Measurements from ENCODE around the gene SLC49A3. TPM values are rescaled to one million over a fixed set of nuclear protein-coding genes. Genes with fewer than 3 reads are reported as not detected.
"Not testable (repeated sequence)": the region's sequence is repeated elsewhere in the genome, so short reads cannot be mapped to it uniquely, and the experiment has no call there.

Gene SLC49A3
- total RNA-seq, 3 donors from 2014 or later, result 14.4 to 22.3 (median 18.3) TPM

DNA sequence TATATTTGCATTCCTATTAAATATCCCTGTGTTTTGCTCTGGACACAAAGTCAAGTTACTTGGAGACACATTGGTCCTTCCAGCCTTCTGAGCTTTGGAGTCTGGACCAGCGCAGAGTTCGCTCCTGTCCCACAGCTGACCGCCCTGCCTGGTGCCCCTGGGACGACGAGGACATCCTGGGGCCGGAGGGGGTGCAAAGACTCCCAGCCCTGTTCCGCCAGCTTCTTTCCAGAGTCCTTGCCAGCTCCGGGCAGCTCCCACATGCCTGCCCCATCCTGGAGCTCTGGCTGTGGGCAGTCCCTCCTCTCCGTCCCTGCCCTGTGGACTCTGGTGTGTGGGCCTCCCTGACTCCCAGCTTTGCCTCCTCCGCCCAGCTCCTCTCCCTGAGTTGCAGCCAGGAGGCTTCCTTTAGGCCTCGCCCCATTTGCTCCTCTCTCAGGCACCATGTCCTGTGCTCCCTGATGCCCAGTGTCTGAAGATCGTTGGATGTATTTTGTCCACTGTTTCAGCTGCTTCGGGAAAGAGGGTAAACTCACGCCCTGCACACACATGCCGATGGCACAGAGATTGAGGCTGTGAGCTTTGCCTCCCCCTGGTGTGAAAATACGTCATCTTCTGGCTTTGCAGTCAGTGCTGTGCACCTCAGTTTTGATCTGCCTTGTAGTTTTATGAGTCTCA lies 11.8 kb upstream of the SLC49A3 start:
- Histone ChIP-seq H3K27ac (no peak overlapping the region), H3K36me3 (no peaks in the 10 kb centered on the region), H3K4me1 (no peaks in the 10 kb centered on the region), H3K27me3 (no peaks in the 10 kb centered on the region), H3K9me3 (no peaks in the 10 kb centered on the region), H3K4me3 (no peak overlapping the region)
- DNase-seq (ENCODE audit: low spot score in 2 of 2), result no peak
- intact Hi-C loops (cut with DNase I; ENCODE audit: low total_unique reads), result no loop called here
- no peak for TF ChIP-seq POLR2AphosphoS5 (IDR thresholded peaks at IDR 0.05)
- TF ChIP-seq, protein P1, sequence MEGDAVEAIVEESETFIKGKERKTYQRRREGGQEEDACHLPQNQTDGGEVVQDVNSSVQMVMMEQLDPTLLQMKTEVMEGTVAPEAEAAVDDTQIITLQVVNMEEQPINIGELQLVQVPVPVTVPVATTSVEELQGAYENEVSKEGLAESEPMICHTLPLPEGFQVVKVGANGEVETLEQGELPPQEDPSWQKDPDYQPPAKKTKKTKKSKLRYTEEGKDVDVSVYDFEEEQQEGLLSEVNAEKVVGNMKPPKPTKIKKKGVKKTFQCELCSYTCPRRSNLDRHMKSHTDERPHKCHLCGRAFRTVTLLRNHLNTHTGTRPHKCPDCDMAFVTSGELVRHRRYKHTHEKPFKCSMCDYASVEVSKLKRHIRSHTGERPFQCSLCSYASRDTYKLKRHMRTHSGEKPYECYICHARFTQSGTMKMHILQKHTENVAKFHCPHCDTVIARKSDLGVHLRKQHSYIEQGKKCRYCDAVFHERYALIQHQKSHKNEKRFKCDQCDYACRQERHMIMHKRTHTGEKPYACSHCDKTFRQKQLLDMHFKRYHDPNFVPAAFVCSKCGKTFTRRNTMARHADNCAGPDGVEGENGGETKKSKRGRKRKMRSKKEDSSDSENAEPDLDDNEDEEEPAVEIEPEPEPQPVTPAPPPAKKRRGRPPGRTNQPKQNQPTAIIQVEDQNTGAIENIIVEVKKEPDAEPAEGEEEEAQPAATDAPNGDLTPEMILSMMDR (IDR thresholded peaks at IDR 0.05), result no peak
- TF ChIP-seq POLR2A (IDR thresholded peaks at IDR 0.05), result no peak

DNA sequence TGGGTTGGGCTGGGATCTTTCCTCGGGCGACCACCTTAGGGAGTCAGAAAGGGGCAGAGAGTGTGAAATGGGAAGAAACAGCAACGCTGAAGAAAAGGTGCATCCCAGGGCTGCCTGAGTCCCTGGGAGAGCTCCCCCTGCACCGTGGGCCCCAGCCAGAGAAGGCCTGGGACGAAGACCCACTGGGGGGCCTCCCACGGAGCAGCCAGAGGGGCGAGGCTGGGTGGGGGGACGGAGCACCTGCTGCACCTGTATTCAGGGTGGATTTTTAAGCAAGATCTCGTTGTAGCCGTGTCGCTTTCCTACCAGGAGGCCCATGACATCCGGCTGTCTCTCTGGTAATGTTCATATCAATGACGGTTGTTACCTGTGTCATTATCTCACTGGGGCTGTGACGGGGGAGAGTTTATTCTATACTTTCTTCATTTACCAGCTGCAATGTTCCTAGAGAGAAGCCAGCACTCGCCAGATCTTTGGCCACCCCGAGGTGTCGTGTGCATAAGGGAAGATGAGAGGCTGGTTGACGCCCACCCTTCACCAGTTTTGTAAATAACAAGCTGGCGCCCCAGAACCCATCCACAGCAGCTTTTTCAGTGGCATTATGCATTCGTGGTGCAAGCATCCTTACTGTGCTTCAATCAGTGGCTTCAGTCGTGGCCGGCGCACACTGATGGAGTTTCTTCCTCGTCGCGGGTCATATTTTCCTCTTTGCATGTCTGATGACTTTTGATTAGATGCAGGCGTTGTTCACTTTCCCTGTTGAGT lies 11.0 kb upstream of the SLC49A3 start:
- H3K27me3 ChIP-seq, result no peaks in the 10 kb centered on the region
- H3K4me1 ChIP-seq, result no peaks in the 10 kb centered on the region
- intact Hi-C loops (cut with DNase I; ENCODE audit: low total_unique reads), result no loop called here
- no peak for DNase-seq (ENCODE audit: low spot score in 2 of 2)
- no peak overlapping the region for H3K4me3 ChIP-seq
- TF ChIP-seq POLR2A (IDR thresholded peaks at IDR 0.05) (no peak), POLR2AphosphoS5 (IDR thresholded peaks at IDR 0.05) (no peak)
- TF ChIP-seq, protein P1 (IDR thresholded peaks at IDR 0.05), result no peak
- no peak overlapping the region for H3K27ac ChIP-seq
- H3K36me3 ChIP-seq, result no peaks in the 10 kb centered on the region
- no peaks in the 10 kb centered on the region for H3K9me3 ChIP-seq

DNA sequence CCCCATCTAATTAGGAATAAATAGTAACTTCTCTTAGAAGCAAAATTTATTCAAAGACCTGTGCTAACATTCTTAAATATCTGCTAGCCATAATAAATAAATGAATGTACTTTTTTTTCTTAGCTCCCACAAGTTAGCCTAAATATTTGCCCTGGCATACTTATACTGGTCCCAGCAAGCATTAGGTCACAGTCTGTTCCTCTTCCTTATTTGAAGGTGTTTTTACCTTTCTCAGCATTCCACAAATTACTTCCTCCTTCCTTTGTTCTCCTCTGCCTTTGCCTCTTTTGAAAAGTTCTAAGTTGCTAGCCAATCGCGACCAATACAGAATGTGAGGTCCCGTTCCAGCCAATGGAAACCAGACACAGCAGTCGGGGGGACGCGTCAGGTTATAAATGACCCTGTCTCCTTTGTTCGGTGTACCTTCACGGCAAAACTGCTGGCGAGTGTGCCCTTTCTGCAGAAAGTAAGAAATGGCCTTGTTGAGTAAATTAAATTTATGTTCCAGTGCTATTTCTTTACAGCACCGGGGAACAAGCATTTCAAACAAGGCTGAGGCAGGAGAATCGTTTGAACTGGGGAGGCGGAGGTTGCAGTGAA lies 5.5 kb upstream of the SLC49A3 start:
- H3K27ac ChIP-seq, result peak overlapping the region in 1 of 2 donors; percentile 59
- H3K9me3 ChIP-seq; H3K36me3 ChIP-seq; H3K27me3 ChIP-seq; H3K4me1 ChIP-seq; H3K4me3 ChIP-seq; DNase-seq (ENCODE audit: low spot score in 2 of 2); intact Hi-C loops (cut with DNase I; ENCODE audit: low total_unique reads): not testable (repeated sequence)

DNA sequence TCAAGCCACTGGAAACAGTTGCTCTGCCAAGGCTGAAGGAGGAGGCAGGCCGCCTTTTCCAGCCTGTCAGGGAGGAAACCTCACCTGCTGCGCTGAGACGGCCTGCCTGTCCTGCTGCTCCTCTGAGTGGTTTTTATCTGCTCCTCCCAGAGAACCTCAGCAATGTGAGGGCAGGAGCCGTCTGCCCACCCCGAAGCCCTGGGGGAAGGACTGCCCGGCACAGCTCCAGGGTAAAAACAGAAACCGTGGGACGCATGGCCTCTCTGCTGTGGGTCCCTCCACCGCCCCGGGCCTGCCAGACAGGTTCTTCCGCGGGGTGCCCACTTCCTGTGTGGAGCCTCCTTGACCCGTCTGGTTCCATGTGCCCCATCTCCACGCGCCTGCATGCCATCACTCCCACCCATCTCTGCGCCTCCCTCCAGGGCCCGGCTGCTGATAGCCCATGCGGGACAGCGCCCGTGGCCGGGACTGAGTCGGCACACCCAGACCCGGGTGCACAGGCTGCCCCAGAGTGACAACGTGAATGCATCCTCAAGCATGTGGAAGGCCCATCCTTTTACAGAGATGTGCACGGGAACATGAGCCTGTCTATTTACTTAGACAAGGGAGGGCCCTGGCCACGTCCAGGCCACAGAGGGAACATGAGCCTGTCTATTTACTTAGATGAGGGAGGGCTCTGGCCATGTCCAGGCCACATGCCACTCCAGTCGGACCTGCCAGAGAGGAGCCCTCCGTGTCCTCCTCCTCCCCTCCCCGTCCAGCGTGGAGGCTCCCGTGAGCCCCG lies 4.0 kb upstream of the SLC49A3 start:
- TF ChIP-seq, protein P1 (IDR thresholded peaks at IDR 0.05), result no peak
- TF ChIP-seq POLR2A (IDR thresholded peaks at IDR 0.05), result no peak
- TF ChIP-seq POLR2AphosphoS5 (IDR thresholded peaks at IDR 0.05), result no peak
- no peak overlapping the region for H3K4me3 ChIP-seq
- DNase-seq (ENCODE audit: low spot score in 2 of 2), result no peak
- H3K4me1 ChIP-seq, result peaks cover 7 to 10% of the 10 kb centered on the region in 2 donors
- H3K27ac ChIP-seq, result peak overlapping the region; percentile 59 to 76
- no peaks in the 10 kb centered on the region for H3K27me3 ChIP-seq
- no peaks in the 10 kb centered on the region for H3K36me3 ChIP-seq
- intact Hi-C loops (cut with DNase I; ENCODE audit: low total_unique reads), result no loop called here
- H3K9me3 ChIP-seq, result no peaks in the 10 kb centered on the region

DNA sequence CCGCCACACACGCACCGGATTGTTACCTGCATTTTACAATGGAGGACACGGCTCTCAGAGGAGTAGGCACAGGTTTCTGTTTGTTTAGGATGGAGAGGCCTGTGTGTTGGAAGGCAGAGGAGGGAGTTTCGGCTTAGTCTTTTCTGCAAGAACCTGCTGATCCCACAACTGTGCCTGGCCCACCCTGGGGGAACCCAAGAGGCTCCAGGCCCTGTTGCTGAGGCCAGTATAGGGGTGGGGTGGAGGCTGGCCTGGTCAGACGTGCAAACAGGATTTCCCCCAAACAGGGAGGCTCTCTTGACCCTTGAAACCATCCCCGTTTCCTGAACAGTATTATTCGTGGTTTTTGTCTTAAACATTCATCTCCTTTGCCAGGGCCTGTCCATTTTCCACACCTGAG lies 772 bp upstream of the SLC49A3 start:
- H3K4me3 ChIP-seq, result peak overlapping the region; percentile 57 to 84 (median 62)
- no peaks in the 10 kb centered on the region for H3K36me3 ChIP-seq
- DNase-seq (ENCODE audit: low spot score in 2 of 2), result no peak
- intact Hi-C loops (cut with DNase I; ENCODE audit: low total_unique reads), result loop anchor here (5.0 kb wide), 1 partner anchor 1878 kb away; no protein-coding TSS in a partner anchor
- H3K27me3 ChIP-seq, result no peaks in the 10 kb centered on the region
- TF ChIP-seq, protein P1 (IDR thresholded peaks at IDR 0.05), result no peak
- TF ChIP-seq POLR2AphosphoS5 (IDR thresholded peaks at IDR 0.05), result no peak
- TF ChIP-seq POLR2A (IDR thresholded peaks at IDR 0.05), result no peak
- peaks cover 13 to 16% of the 10 kb centered on the region in 2 donors for H3K4me1 ChIP-seq
- peak overlapping the region; percentile 79 to 98 for H3K27ac ChIP-seq
- no peaks in the 10 kb centered on the region for H3K9me3 ChIP-seq

Data from breast epithelium (tissue), 4 donors.